ENCODE results near the gene MAN1A1.
"Not testable (repeated sequence)": the region's sequence is repeated elsewhere in the genome, so short reads cannot be mapped to it uniquely, and the experiment has no call there.

Gene MAN1A1

DNA sequence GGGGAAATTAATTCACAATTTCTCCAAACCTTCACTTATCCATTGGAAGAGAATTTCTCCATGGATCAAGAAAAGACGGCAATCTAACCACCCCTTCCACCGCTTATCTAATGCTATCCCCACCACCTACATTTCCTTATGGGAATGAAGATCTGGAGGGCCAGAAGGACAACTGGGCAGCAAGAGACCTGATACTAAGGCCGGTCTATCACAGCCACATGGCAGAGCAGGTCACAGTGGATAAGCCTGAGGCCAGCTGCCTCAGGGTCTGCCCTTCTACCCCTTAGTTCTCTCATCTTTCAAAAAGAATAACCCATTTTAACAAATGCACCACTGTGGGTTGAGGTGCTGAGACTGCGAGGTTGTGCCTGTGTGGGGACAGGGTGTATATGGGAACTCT lies 37.1 kb downstream of the MAN1A1 start:
- H3K4me3 ChIP-seq (ENCODE audit: low read length), result no peak overlapping the region
- DNase-seq (ENCODE audit: low read depth, low spot score), result no peak

DNA sequence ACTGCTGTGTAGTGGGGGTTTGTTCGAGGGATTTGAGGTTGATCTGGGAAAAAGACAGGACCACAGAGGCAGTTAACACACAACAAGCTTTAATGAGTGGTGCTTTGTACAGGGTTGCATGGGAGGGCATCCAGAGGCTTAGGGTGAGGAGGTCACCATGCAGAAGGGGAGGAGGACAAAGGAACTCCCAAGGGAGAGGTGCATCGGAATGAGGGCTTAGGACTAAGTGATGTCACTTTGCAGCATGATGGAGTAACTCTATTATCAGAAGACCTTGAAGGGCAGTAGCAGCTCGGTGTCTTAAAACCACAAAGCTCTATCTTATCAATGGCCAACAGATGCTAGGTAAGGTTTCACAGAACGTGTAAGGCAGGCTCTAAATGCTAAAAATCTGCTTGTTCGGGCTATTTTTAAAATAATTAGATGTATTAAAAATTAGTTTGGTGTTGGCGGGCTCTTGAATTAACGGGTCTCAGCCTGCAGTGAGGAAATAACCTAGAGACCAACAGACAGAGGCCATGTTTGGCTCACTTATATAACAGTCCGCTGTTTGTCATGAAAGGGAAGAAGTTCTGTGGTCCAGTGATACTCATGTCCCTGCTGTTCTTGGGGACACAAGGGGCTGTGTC lies 37.9 kb downstream of the MAN1A1 start:
- no peak overlapping the region for H3K4me3 ChIP-seq (ENCODE audit: low read length)
- DNase-seq (ENCODE audit: low read depth, low spot score), result no peak

- DNase-seq (ENCODE audit: low read depth, low spot score), result no peak
- H3K4me3 ChIP-seq (ENCODE audit: low read length), result no peak overlapping the region
Measured at GRCh38 chr6:119310486-119311036, 39.0 kb downstream of the MAN1A1 start.

DNA sequence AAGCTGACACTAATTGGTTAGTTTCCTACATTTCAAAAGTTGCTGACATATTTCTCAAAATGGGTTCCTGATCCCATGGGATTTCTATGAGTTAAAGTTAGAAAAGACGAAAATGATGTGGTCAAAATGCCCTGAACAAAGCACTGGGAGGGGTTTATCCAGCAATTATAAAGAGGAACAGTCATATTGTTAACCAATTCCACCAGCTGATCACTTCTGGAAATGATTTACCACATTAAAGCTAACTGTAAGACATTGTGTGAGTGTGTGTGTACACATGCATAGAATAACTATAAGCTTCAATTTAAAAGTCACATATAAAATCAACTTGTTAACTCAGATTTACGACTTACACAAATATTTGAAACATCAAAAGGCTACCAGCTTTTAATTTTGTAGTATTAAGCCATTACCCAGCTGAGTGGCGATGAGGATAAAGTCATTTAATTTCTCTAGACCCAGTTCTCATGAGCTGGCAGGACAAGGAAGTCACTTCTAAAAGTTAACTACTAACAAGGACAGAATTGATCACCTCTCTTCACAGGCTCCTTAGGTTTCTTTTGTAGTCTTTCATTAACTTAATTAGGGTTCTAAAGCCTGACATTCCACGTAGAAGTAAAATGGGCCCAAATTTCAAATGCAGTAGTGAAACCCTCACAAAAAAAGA lies 40.4 kb downstream of the MAN1A1 start:
- no peak overlapping the region for H3K4me3 ChIP-seq (ENCODE audit: low read length)
- no peak for DNase-seq (ENCODE audit: low read depth, low spot score)

GRCh38 chr6:119308048-119308570 lies 41.5 kb downstream of the MAN1A1 start:
- DNase-seq (ENCODE audit: low read depth, low spot score), result no peak
- H3K4me3 ChIP-seq (ENCODE audit: low read length), result no peak overlapping the region

DNA sequence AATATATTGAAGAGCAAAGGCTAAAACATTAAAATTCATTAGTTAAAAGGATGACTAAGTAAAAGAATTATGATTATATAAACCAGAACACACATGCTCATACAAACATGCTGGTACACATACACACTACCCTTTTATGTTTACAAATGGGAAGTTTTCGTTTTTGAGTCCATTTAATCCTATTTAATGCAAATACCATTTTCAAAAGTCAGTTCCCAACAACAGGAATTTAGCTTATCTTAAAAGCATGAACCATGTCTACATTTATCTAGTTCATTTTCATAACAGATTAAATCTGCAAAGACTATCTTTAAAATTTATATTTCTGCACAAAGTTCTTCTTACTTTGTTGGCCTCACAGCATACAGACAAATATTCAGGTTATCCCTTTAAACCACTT lies 42.5 kb downstream of the MAN1A1 start:
- no peak for DNase-seq (ENCODE audit: low read depth, low spot score)
- H3K4me3 ChIP-seq (ENCODE audit: low read length), result no peak overlapping the region

GRCh38 chr6:119306396-119306968 lies 43.1 kb downstream of the MAN1A1 start:
- H3K4me3 ChIP-seq (ENCODE audit: low read length), result no peak overlapping the region
- no peak for DNase-seq (ENCODE audit: low read depth, low spot score)

DNA sequence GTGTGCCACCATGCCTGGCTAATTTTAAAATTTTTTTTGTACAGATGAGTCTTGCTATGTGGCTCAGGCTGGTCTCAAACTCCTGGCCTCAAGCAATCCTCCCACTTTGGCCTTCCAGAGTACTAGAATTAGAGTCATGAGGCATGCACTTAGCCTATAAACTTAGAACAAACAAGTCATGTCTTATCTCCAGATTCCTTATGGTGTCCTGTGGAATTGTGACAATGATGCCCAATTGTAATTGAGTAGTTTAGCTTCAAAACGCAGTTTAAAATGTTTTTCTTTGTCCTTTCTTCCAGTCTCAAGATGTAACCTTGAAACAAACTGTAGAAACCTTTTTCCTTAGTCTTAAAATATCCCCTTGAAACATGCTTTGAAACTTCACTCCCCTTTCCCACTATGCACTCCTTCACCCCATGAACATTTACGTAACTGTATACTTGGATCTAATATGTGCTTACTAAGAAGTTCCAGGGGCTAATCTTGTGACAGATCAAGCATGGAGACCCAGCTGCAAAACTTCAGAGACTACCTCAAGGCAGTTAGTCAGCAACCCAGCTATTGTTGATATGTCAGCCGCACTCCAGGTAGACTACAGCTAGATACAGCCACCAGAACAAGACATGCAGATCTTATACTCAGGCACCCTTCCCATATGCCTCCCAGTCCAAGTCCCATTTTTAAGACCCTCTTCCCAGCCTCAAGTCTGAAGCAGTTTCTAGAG lies 46.2 kb downstream of the MAN1A1 start:
- no peak overlapping the region for H3K4me3 ChIP-seq (ENCODE audit: low read length)
- DNase-seq (ENCODE audit: low read depth, low spot score), result no peak

GRCh38 chr6:119301429-119301828 lies 48.1 kb downstream of the MAN1A1 start:
- H3K4me3 ChIP-seq (ENCODE audit: low read length), result no peak overlapping the region
- DNase-seq (ENCODE audit: low read depth, low spot score), result no peak

DNA sequence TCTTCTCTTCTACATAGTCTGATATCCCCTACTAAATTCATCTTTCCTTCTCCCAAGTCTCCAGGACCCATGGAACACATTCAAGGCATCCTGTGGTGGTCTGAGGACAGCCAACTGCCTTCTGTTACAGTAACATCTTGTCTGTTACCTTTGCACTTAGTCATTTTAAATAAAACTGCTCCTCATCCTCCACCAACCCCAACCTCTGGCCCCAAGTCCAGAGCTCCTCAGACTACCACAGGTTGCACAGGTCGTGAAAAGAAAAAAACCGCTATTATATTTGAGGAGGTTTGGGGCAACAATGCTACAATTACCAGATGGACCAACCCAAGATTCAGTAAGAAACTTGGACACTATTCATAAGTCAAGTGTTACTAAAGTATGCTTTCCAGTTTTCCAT lies 49.9 kb downstream of the MAN1A1 start:
- DNase-seq (ENCODE audit: low read depth, low spot score), result no peak
- no peak overlapping the region for H3K4me3 ChIP-seq (ENCODE audit: low read length)

- DNase-seq (ENCODE audit: low read depth, low spot score), result no peak
- H3K4me3 ChIP-seq (ENCODE audit: low read length), result no peak overlapping the region
Measured at GRCh38 chr6:119297049-119297448, 52.5 kb downstream of the MAN1A1 start.

DNA sequence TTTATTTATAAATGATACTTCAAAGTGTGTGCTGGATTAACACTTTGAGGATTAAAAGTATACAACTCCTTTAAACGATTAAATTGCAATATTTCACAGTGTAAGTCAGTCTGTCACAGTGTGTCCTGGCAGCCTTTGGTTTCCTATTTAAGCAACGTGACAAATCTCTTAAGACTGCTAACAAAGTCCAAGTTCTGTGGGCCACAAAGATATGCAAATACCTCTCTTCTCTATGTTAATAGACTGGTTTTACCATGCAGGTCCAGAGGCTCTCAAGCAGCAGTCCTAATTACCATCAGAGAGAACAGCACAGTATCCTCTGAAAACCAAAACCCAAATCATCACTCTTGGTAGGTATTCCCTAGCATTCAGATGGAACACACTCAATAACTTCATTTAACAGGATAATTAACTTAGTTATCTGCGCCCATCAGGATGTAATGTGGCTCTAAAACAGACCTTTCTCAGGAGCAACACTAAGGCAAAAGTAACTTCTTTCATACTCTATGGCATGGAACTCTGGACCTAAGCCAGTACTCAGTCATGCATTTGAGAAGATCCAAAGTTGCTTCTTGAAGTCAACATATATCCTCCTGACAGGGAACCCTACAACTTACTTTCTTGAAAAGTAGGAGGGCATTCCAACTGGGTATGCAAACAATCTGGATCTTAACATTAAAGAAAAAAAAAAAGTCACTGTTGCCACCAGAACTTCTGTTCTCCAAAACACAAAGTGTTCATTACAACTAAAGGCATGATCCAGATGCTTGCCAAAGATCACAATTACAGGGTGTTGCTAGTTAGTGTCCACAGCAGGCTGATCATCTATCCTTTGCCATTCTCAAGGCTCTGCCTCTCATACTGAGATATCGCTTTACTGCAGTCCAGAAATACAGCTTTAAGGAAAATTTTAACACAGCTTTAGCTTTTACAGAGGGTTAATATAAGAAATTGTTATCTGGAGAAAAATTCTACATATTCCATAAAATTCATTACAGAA lies 53.2 kb downstream of the MAN1A1 start:
- no peak overlapping the region for H3K4me3 ChIP-seq (ENCODE audit: low read length)
- no peak for DNase-seq (ENCODE audit: low read depth, low spot score)

DNA sequence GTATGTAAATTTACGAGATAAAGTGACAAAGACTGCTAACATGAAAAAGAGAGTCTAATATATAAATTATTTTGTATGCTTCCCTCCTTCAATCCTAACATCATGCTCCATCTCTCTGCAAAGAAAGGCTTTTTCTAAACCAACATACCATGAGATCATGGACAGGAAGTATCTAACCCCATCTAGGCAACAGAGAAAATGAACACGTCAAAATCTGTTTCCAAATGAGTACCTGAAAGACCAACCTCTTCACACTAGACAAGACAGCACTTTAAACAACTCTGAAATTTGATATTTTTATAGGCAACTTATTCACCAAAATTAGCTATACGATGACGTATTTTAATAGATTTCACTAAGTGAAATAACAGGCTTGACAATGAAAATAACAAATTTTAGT lies 54.6 kb downstream of the MAN1A1 start:
- no peak overlapping the region for H3K4me3 ChIP-seq (ENCODE audit: low read length)
- DNase-seq (ENCODE audit: low read depth, low spot score), result no peak

DNA sequence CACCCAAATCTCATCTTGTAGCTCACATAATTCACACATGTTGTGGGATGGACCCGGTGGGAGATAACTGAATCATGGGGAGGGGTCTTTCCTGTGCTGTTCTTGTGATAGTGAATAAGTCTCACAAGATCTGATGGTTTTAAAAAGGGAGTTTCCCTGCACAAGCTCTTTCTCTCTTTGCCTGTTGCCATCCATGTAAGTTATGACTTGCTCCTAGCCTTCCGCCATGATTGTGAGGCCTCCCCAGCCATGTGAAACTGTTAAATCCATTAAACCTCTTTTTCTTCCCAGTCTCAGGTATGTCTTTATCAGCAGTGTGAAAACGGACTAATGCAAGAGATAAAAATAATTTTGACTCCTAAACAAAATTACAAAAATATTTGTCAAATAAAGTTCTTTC lies 58.5 kb downstream of the MAN1A1 start:
- DNase-seq (ENCODE audit: low read depth, low spot score); H3K4me3 ChIP-seq (ENCODE audit: low read length): not testable (repeated sequence)

GRCh38 chr6:119290306-119290705 lies 59.3 kb downstream of the MAN1A1 start:
- DNase-seq (ENCODE audit: low read depth, low spot score), result no peak
- no peak overlapping the region for H3K4me3 ChIP-seq (ENCODE audit: low read length)

DNA sequence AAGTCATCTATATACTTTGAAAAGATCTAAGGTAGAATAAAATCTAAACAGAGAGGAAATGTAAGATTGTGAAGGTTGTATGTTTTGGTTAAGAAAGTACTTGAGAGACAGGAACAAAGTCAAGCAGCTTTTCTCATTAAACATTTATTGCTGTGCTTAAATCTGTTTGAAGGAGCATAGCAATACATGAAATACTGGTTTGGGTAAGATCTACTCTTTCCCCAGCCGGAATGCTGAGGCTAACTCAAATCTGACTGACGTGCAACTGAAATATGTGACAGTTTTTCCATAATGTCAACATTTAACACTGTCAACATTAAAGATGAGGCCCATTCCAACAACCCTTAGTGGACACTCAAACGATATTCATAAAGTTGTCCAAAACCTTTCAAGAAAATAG lies 59.9 kb downstream of the MAN1A1 start:
- no peak for DNase-seq (ENCODE audit: low read depth, low spot score)
- H3K4me3 ChIP-seq (ENCODE audit: low read length), result no peak overlapping the region

- no peak overlapping the region for H3K4me3 ChIP-seq (ENCODE audit: low read length)
Measured at GRCh38 chr6:119285908-119286625, 63.5 kb downstream of the MAN1A1 start.

More at GRCh38 chr6:119285908-119286625, 63.5 kb downstream of the MAN1A1 start:
- no peak for DNase-seq (ENCODE audit: low read depth, low spot score)

Data from Jurkat, Clone E6-1 (cell line).